ENCODE results near the gene PSD2. TPM values are rescaled to one million over a fixed set of nuclear protein-coding genes. Genes with fewer than 3 reads are reported as not detected.

The PSD2 gene
- total RNA-seq, 1 donor from 2014 or later, result 0.53 TPM

DNA sequence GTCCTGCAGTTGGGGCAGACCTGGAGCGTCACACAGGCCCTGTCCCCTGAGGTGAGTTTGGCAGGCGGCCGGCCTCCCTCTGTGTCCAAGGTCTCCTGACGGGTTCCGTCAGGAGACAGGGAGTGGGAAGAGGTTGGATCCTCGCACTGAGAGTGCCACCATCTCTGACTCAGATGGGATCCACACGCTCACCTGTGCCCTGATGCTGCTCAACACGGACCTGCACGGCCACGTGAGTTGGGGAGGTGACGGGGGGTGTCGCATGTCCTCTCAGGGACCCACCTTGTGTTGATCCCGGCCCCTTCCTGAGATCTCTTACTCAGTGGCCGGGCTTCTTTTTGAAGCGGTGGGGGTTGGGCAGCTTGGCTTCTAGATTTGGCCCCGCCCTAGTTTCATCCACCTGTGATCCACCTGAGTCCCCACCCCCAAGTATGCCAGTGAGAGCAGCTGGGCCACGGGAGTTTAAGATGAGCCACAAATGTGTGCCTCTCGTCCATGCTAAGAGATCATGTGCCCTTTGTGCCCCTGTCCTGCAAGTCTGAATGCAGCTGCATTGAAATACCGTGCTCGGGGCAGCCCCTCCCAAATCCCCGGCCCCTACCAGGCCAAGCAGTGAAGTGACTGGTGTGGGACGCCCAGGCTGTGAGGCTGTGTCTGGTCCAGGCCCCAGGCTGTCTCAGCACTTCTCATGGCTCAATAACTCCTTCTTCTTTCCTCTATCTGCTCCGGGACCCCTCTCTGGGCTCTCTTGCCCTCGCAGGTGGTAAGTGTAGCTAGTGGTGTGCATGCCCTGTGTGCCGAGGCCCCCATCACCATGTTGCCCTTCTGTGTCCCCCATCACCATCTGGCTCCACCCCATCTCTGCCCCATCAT, 27.2 kb downstream of the PSD2 start:
- intact Hi-C loops (cut with DNase I), result no loop called here
- no peak for ATAC-seq

DNA sequence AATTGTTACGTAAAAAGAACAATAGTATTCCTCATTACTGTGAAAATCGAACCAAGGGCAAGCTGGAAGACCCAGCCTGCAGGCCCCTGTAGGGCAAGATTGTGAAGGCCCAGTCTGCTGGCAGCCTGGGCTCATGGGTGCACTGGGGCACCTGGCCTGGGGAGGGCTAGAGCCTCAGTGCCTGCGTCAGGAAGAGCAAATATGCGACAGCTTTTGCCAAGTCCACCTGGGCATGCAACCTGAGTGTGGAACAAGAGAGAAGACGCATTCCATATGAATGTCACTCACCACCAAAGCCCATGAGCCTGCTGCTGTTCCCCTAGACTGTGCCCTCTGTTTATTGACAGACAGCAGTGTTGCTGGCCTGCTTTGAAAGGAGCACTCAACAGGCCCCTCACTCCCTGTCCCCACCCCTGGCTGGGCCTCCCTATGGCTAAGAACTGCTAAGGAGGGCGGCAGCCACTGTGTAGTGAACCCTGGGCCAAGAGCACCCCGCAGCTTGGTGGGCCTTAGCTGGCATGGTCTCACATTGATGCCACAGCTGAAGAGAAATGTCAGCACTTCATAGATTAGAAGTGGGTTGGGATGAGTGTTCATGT, 28.2 kb downstream of the PSD2 start:
- no peak for DNase-seq (ENCODE audit: low spot score)
- ATAC-seq, result no peak
- intact Hi-C loops (cut with DNase I), result no loop called here

More for the DNA sequence above, 27.2 kb downstream of the PSD2 start:
- DNase-seq (ENCODE audit: low spot score), result no peak

DNA sequence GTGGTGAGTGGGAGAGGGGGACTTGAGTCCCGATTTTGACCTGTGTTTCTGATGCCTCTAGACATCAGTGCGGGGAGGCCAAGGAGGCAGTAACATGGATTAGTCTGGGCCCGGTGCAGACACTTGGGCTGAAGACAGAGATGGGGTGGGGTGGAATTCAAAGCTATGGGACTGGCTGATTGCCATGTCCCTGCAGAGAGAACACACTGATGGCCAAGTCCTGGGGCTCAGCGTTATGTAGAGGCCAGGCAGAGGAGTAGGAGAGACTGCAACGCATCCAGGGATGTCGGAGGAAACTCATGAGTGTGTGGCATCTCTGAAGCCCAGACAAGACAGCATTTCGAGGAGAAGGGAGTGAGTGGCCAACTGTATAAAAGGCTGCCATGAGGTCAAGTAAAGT, 30.1 kb downstream of the PSD2 start:
- ATAC-seq, result no peak
- intact Hi-C loops (cut with DNase I), result no loop called here
- DNase-seq (ENCODE audit: low spot score), result no peak

DNA sequence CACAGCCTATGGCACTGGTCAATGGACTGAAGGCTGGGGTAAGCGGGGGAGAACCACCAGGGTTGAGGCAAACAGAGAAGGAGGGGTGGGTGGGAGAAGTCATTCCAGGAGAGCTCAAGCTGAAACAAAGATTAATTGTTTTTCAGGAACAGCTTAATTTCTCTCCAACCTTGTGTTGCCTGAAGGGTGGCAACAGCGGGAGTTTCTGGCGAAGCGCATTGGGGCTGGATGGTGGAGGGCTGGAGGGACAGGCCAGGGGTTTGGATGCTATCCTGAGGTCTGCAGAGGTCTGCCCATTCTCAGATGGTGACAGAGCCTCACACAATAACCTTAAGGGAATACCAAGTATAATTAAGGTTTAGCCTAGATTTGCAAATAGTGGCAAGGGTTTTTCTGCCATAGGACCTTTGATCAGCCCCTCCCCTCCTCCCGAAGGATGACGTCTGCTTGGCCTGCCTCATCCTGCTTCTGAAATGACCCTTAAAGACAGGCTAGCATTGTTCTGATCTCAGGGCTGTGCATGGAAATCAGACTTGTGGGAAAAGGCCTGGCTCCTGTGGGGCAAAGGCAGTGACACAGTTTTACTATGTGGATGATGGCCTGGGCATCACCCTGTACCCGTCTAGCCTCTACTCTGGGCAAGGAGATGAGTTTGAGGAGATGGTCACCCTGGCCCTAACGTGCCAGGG, 32.7 kb downstream of the PSD2 start:
- intact Hi-C loops (cut with DNase I), result no loop called here

DNA sequence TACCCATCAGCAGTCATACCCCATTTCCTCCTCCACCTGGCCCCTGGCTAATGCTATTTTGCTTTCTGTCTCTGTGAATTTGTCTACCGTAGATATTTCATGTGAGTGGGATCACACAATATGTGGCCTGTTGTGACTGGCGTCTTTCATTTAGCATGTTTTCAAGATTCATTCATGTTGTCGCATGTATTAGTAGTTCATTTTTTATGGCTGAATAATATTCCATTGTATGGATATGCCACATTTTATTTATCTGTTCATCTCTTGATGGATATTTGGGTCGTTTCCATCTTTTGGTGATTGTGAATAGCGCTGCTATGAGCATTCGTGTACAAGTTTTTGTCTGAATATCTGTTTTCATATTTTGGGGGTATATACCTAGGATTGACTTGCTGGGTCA, 33.9 kb downstream of the PSD2 start:
- intact Hi-C loops (cut with DNase I), result no loop called here
- DNase-seq (ENCODE audit: low spot score), result no peak
- ATAC-seq, result no peak

More for the DNA sequence above, 32.7 kb downstream of the PSD2 start:
- no peak for DNase-seq (ENCODE audit: low spot score)
- no peak for ATAC-seq

DNA sequence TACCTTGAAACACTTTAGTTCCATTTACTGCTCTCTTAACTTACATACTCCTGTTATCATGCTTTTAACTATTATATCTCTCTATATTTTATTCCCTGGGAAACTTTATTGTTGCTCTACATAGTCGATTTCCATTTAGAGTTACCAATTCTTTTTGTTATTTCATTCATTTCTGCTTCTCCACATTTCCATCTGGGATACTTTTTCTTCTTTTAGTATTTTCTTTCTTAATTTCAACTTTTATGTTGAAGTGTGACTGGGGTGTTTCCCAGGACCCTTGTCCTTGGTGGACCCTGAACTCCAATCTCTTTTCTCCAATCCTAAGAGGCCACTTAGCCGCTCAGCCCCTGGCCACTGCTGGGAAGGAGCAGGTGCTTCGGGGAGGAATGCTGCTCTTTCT, 36.0 kb downstream of the PSD2 start:
- no peak for DNase-seq (ENCODE audit: low spot score)
- intact Hi-C loops (cut with DNase I), result no loop called here
- ATAC-seq, result no peak

DNA sequence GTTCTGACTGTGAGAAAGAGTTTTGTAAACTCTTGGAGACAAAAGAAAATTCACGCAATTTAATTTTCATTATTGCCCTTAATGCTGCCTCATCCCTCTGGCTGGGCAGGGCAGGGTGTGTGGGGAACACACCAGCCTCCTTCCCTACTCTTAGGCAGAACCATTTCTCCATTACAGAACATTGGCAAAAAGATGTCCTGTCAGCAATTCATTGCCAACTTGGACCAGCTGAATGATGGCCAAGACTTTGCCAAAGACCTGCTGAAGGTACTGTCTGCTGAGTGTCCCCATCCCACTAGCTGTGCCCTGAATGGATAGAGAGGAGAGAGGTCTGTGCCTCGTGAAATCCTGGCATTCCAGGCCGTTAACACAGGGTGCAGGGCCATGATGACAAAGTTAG, 37.9 kb downstream of the PSD2 start:
- intact Hi-C loops (cut with DNase I), result no loop called here
- DNase-seq (ENCODE audit: low spot score) (no peak), ATAC-seq (no peak)

DNA sequence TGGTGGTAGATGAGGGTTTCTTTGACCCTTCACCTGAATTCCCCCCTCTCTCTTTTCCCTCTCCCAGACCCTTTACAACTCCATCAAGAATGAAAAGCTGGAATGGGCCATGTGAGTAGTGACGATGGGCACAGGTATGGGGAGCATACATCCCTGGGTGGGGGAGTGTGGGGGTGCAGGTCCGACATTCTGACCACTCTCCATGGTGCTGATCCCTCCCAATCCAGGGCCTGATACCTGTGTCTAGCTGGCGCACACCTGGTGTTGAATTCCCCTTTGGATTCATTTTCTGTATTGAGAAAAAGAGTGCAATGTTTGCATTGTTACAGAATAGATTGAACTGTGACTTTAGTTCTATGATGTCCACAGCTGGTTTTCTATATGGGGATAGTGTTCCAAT, 40.0 kb downstream of the PSD2 start:
- ATAC-seq, result no peak
- no peak for DNase-seq (ENCODE audit: low spot score)
- intact Hi-C loops (cut with DNase I), result no loop called here

DNA sequence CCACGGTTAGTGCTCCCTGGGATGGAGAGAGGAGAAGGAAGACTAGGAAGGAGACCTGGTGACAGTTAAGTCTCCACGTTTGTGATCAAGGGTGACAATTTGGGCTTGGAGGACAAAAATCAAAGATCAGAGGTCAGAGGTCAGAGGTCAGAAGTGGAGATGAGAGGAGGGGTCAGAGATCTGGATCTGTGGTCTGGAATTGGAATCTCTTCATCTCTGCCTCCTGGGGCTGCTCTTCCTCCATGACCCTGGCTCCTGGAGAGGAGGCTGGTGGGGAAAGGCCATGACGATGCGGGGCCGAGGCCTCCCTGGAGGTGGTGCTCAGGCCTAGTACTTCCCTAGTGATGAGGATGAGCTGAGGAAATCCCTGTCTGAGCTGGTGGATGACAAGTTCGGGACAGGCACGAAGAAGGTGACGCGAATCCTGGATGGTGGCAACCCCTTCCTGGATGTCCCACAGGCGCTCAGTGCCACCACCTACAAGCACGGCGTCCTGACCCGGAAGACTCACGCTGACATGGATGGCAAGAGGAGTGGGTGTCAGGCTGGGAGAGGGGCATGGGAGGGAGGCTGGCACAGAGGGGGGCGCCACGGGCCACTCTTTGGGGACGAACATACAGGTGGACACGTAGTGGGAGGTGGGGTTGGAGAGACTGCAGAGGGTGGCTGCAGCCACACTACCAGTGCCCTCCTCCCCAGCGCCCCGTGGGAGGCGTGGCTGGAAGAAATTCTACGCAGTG, 41.0 kb downstream of the PSD2 start:
- intact Hi-C loops (cut with DNase I), result no loop called here
- ATAC-seq (no peak), DNase-seq (ENCODE audit: low spot score) (no peak)

DNA sequence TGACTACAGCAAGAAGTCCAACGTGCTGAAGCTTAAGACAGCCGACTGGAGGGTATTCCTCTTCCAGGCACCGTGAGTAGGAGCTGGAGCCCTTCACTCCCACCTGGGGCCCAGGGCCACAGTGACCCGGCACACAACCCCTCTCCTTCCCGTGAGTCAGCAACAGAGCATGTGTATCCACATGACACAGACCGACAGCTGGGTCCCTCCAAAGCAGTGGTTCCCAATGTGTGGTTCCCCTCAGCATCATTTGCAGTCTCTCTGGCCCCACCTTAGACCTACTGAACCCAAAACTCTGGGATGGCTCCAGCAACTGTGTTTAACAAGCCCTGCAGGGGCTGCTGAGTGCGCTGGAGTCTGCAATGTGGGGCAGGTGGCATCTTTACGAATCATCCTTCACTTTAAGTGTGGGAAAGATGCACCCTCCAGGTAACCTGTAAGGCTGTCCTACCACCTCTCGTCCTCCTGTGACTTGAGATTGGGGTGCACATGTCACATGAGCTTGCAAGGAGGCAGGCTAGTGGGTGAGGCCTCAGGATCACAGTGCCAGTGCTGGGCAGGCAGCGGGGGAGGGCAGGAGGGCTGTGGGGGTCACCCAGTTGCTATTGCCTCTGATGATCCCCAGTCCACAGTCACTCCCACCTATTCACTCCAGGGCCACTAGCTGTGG, 42.2 kb downstream of the PSD2 start:
- intact Hi-C loops (cut with DNase I), result no loop called here
- DNase-seq (ENCODE audit: low spot score) (no peak), ATAC-seq (no peak)

DNA sequence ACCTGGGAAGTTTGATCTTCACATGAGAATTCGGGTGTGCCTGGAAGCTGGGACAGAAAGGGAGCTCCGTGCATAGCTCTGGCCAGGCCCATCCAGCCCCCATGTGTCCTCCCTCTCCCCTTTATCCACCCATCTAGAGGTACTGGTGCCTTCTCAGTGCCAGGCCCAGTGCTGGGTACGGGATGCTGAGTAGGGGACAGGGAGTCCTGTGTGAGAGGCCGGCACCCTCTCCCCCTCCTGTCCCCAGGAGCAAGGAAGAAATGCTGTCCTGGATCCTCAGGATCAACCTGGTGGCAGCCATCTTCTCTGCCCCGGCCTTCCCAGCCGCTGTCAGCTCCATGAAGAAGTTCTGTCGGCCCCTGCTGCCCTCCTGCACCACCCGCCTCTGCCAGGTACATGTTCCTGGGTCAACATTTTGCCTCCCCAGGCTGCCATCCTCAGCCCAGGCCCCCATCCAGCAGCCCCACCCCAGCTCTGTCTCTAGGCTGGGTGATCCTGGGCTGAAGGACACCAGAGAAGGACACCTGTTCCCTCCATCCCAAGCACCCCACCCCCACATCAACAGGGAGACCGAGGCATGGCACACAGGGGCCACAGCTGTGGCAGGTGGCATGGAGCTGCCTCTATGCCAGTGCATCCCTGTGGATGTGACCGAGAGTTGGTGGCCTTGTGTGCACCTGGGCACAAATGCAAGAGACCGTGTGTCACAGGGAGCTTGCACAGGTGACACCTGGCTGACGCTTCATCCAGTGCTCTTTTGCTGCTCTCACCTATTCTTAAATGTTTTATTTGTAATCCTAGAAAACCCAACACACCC, 43.0 kb downstream of the PSD2 start:
- ATAC-seq (no peak), DNase-seq (ENCODE audit: low spot score) (no peak)
- intact Hi-C loops (cut with DNase I), result no loop called here

DNA sequence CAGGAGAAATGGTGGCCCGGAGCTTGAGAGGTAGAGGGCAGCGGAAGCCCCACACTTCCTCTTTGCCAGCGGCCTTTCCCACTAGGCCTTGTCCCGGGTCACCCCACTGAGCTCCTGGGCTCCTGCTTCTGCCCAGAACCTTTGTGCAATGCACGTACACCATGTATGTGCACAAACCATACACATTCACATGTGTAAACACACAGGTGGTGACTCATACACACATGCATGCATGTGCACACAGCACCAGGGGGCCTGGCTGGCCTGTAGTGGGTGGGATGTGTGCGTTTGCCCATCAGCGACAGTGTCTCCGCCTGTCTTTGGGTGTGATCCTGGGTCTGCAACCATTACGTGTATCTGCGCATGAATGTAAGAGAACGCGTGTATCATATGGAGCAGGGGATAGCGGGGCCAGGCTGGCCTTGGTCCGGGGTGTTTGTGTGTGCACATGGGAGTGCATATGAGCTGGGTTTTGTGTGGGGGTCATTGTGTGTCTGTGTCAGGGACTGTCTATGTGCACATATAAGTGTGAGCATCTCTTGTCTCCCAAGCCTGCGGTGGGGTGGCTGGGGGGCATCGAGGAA, 43.7 kb downstream of the PSD2 start:
- intact Hi-C loops (cut with DNase I), result no loop called here
- DNase-seq (ENCODE audit: low spot score) (no peak), ATAC-seq (no peak)

DNA sequence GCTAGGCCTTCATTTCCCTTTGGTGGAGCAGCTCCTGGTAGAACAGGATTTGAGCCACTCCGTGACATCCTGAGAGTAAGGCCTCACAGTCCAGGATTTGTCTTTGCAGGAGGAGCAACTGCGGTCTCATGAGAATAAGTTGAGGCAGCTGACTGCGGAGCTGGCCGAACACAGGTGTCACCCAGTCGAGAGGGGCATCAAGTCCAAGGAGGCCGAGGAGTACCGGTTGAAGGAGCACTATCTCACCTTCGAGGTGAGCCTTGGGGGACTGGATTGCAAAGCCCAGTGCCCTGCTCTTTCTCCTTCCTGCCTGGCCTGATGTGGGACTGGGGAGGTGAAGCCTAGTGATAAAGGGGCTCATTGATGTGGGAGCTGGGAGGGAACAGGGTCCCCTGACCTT, 44.3 kb downstream of the PSD2 start:
- intact Hi-C loops (cut with DNase I), result loop anchor here (10.0 kb wide), 1 partner anchor 45 kb away; the partner anchor contains the start of gene PSD2
- DNase-seq (ENCODE audit: low spot score), result no peak
- ATAC-seq, result no peak

DNA sequence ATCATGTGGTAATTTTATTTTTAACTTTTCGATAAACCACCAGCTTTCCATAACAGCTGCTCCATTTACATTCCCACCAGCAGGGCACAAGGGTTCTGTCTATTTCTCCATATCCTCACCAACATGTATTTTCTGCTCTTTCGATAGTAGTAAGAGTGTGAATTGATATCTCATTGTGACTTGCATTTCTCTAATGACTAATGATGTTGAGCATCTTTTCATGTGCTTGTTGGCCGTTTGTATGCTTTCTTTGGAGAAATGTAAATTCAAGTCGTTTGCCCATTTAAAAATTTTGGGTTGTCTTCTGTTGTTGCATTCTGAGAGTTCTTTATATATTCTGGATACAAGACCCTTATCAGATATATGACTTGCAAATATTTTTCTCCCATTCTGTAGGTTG, 45.9 kb downstream of the PSD2 start:
- intact Hi-C loops (cut with DNase I), result loop anchor here (10.0 kb wide), 1 partner anchor 47 kb away; the partner anchor contains the start of gene PSD2
- ATAC-seq, result no peak

DNA sequence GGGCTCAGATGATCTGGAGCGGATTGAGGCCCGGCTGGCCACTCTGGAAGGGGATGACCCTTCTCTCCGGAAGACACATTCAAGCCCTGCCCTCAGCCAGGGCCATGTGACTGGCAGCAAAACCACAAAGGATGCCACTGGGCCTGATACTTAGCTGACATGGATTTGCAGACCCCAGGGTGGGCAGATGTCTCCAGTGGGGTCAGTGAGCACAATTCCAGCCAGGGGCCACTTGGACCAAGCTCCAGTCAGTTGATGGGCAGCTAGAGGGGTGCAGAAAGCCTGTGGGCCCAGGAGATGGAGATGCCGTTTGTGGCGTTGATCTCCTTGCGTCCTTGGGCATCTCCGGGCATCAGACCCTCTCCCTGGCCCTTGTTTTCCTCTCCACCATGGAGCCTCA, 46.7 kb downstream of the PSD2 start:
- DNase-seq (ENCODE audit: low spot score) (no peak), ATAC-seq (no peak)
- intact Hi-C loops (cut with DNase I), result loop anchor here (10.0 kb wide), 1 partner anchor 48 kb away; the partner anchor contains the start of gene PSD2

More for the DNA sequence above, 45.9 kb downstream of the PSD2 start:
- no peak for DNase-seq (ENCODE audit: low spot score)

DNA sequence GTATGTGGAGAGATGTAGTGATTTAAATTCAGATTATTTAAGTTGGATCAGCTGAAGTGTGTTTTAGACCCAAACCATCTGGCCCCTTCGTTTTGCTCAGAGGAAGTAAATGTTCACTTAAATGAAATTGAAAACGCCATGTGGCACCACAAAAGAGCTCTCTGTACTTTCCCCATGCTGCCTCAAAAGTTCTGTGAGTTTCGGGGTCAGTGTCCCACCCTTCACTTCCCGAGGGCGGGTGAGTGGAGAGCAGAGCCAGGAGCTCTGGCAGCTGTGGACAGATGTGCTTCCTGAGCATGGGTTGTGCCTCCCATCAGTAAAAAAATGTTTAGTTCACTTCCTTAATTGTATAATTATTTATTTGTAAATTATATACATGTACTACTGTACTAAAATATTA, 48.4 kb downstream of the PSD2 start:
- DNase-seq (ENCODE audit: low spot score), result no peak
- ATAC-seq, result no peak
- intact Hi-C loops (cut with DNase I), result loop anchor here (10.0 kb wide), 1 partner anchor 49 kb away; the partner anchor contains the start of gene PSD2

DNA sequence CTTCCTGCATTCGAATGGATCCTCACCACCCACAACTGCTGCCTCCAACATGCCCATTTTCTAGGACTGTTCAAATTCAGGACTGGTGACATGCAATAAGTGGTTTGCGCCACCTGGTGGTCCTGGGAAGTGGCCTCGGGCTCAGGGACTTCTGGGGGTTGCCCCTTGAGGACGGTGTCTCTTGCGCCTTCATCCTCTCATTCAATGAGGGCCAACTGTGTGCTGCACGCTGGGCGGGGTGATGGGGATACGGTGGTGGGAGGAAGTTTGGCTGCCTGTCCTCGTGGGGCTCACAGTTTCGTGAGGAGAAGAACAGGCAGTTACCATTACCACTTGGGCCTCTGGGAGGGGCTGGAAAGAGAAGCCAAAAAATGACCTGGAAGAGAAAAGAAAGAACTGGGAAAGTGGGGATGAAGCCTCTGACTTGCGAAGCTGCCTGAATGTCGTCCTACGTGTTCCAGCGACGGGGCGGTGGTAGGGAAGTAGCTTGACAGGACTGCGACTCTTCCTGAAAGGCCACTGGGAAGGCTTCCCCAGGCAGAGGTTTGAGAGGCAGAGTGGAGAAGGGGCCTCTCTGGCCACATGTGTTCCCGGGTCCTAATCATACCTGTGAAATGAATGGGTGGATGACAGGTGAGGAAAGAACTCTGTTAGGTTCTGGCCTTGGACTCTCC, 49.0 kb downstream of the PSD2 start:
- intact Hi-C loops (cut with DNase I), result loop anchor here (10.0 kb wide), 1 partner anchor 50 kb away; the partner anchor contains the start of gene PSD2
- DNase-seq (ENCODE audit: low spot score) (peak; percentile 84), ATAC-seq (peak; percentile 34)

All from sciatic nerve (tissue), 2 donors.